ENCODE results near the gene GNS. TPM values are rescaled to one million over a fixed set of nuclear protein-coding genes. Genes with fewer than 3 reads are reported as not detected.
A peak's percentile ranks its signal among the peaks of the same experiment; 100 is the strongest.

GNS gene
- total RNA-seq, 1 experiment from 2014 or later = 74.9 TPM

DNA sequence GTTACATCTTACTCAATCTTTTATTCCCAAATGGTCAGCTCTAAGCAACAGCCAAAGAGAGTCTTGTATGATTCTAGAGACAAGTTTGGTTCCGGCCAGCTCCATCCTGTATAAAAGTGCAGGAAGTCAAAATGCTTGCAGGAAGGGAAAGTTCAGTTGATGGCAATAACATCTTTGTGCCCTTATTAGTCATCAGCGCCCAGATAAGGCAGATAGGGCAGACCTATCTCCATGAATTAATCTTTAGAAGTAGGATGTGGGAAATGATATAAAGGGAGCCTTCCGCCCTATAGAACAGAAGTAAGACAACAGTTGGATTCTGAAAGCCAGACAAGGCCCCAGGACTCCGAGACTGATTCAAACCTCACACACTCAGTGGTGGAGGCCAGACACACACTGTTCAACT, 6.4 kb downstream of the GNS start:
- TF ChIP-seq, protein P1, sequence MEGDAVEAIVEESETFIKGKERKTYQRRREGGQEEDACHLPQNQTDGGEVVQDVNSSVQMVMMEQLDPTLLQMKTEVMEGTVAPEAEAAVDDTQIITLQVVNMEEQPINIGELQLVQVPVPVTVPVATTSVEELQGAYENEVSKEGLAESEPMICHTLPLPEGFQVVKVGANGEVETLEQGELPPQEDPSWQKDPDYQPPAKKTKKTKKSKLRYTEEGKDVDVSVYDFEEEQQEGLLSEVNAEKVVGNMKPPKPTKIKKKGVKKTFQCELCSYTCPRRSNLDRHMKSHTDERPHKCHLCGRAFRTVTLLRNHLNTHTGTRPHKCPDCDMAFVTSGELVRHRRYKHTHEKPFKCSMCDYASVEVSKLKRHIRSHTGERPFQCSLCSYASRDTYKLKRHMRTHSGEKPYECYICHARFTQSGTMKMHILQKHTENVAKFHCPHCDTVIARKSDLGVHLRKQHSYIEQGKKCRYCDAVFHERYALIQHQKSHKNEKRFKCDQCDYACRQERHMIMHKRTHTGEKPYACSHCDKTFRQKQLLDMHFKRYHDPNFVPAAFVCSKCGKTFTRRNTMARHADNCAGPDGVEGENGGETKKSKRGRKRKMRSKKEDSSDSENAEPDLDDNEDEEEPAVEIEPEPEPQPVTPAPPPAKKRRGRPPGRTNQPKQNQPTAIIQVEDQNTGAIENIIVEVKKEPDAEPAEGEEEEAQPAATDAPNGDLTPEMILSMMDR (conservative IDR thresholded peaks at IDR 0.05) = no peak
- TF ChIP-seq EZH2 (IDR thresholded peaks at IDR 0.05; ENCODE audit: low read depth) = no peak
- H3K9me2 ChIP-seq (ENCODE audit: insufficient read depth) = no peaks in the 10 kb centered on the region
- intact Hi-C loops (cut with micrococcal nuclease; ENCODE audit: unreplicated experiment) = no loop called here
- BruUV-seq (replicated peaks) = no TSS peak
- peaks cover 17% of the 10 kb centered on the region; the same call in 1 of the 2 replicates for H3K79me2 ChIP-seq (ENCODE audit: low read depth)
- H3K9me3 ChIP-seq (ENCODE audit: insufficient read depth, low read depth) = no peaks in the 10 kb centered on the region
- CTCF ChIA-PET = no interaction called here
- H3K4me2 ChIP-seq = no peak overlapping the region
- peaks cover 15% of the 10 kb centered on the region for H3K4me1 ChIP-seq (replicated peaks; ENCODE audit: insufficient read depth)
- H3K4me3 ChIP-seq = no peak overlapping the region
- H2AFZ ChIP-seq = no peak overlapping the region
- peak in 1 of 2 experiments; percentile 60 for DNase-seq
- no peaks in the 10 kb centered on the region for H4K20me1 ChIP-seq (ENCODE audit: insufficient read depth)
- H3K27me3 ChIP-seq (ENCODE audit: insufficient read depth, low read depth) = no peaks in the 10 kb centered on the region
- H3K36me3 ChIP-seq (ENCODE audit: low read depth) = peaks cover 8% of the 10 kb centered on the region
- H3K27ac ChIP-seq = peak overlapping the region; percentile 8; the same call in 1 of the 2 replicates
- POLR2A ChIA-PET (ENCODE audit: unreplicated experiment) = no interaction called here
- H3F3A ChIP-seq (ENCODE audit: insufficient read depth, low read depth) = no peaks in the 10 kb centered on the region

DNA sequence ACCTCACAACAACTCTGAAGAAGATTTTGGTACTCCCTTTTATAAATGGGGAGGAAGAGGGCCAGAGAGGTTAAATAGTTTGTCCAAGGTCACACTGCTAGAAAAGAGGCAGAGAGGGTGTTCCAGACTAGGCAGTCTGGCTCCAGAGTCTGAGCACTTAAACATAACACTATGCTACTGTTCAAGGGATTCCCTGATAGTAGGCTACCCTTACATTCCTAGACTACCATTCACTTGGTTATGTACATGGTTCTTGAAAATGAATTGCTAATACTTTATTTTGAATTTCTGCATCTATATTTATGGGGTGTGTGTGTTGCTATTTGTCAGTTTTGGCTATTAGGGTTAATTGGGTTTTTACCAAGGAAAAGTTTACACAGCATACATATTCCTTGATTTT, 7.2 kb downstream of the GNS start:
- no TSS peak for BruUV-seq (replicated peaks)
- intact Hi-C loops (cut with micrococcal nuclease; ENCODE audit: unreplicated experiment) = no loop called here
- POLR2A ChIA-PET (ENCODE audit: unreplicated experiment) = no interaction called here
- H3K36me3 ChIP-seq (ENCODE audit: low read depth) = peaks cover 8% of the 10 kb centered on the region
- H3F3A ChIP-seq (ENCODE audit: insufficient read depth, low read depth) = no peaks in the 10 kb centered on the region
- no peak overlapping the region for H3K4me2 ChIP-seq
- CTCF ChIA-PET = no interaction called here
- no peaks in the 10 kb centered on the region for H3K27me3 ChIP-seq (ENCODE audit: insufficient read depth, low read depth)
- no peaks in the 10 kb centered on the region for H3K9me2 ChIP-seq (ENCODE audit: insufficient read depth)
- TF ChIP-seq, protein P1 (conservative IDR thresholded peaks at IDR 0.05) = no peak
- no peak for TF ChIP-seq EZH2 (IDR thresholded peaks at IDR 0.05; ENCODE audit: low read depth)
- H3K9me3 ChIP-seq (ENCODE audit: insufficient read depth, low read depth) = no peaks in the 10 kb centered on the region
- DNase-seq = no peak
- no peak overlapping the region for H3K4me3 ChIP-seq
- no peak overlapping the region for H2AFZ ChIP-seq
- H3K27ac ChIP-seq = no peak overlapping the region
- peaks cover 9% of the 10 kb centered on the region; the same call in 1 of the 2 replicates for H3K79me2 ChIP-seq (ENCODE audit: low read depth)
- H4K20me1 ChIP-seq (ENCODE audit: insufficient read depth) = no peaks in the 10 kb centered on the region
- H3K4me1 ChIP-seq (replicated peaks; ENCODE audit: insufficient read depth) = peaks cover 10% of the 10 kb centered on the region

DNA sequence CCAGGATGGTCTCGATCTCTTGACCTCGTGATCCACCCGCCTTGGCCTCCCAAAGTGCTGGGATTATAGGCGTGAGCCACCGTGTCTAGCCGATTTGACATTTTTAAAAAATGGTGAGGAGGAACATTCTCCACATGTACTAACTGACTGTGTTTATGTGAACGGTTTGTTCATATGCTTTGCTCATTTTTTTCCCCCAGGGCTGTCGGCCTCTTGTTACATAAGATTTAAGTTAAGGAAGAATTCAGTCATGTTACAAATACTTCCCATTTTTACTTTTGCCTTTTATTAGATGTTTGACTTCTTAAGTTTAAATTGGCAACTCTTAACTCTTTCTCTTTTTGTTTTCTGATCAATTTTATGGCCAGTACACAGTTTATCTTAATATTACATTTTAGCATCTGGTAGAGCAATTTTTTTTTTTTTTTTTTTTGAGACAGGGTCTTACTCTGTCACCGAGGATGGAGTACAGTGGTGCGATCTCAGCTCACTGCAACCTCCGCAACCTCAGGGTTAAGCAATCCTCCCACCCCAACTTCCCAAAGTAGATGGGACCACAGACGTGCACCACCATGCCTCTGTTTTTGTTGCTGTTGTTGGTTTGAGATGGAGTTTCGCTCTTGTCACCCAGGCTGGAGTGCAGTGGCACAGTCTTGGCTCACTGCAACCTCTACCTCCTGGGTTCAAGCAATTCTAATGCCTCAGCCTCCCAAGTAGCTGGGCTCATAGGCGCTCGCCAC, 9.6 kb downstream of the GNS start:
- H3K4me3 ChIP-seq = no peak overlapping the region
- no peaks in the 10 kb centered on the region for H3K79me2 ChIP-seq (ENCODE audit: low read depth)
- no peaks in the 10 kb centered on the region for H3K9me2 ChIP-seq (ENCODE audit: insufficient read depth)
- no peak overlapping the region for H3K27ac ChIP-seq
- CTCF ChIA-PET = no interaction called here
- no peaks in the 10 kb centered on the region for H3K27me3 ChIP-seq (ENCODE audit: insufficient read depth, low read depth)
- no peak overlapping the region for H3K4me2 ChIP-seq
- intact Hi-C loops (cut with micrococcal nuclease; ENCODE audit: unreplicated experiment) = no loop called here
- no peak for TF ChIP-seq EZH2 (IDR thresholded peaks at IDR 0.05; ENCODE audit: low read depth)
- TF ChIP-seq, protein P1 (conservative IDR thresholded peaks at IDR 0.05) = no peak
- no peak for DNase-seq
- H3F3A ChIP-seq (ENCODE audit: insufficient read depth, low read depth) = peaks cover 16% of the 10 kb centered on the region
- no TSS peak for BruUV-seq (replicated peaks)
- no peak overlapping the region for H2AFZ ChIP-seq
- H3K36me3 ChIP-seq (ENCODE audit: low read depth) = peaks cover 16% of the 10 kb centered on the region
- H3K4me1 ChIP-seq (replicated peaks; ENCODE audit: insufficient read depth) = peaks cover 22% of the 10 kb centered on the region
- H3K9me3 ChIP-seq (ENCODE audit: insufficient read depth, low read depth) = no peaks in the 10 kb centered on the region
- POLR2A ChIA-PET (ENCODE audit: unreplicated experiment) = no interaction called here
- H4K20me1 ChIP-seq (ENCODE audit: insufficient read depth) = no peaks in the 10 kb centered on the region

Data from PC-9 (cell line).